Activated CD8-positive, alpha-beta memory T cell treated with anti-CD3 and anti-CD28 coated beads for 4 hours (primary cell): ENCODE results near the gene IFT88.

Source experiments
- DNase-seq, 2 donors: peaks; one replicate each; pipeline ENCODE4 v3.0.0-alpha.2; 2020; ENCODE audit warnings: low read depth in 2 of 2

IFT88 gene

GRCh38 chr13:20566898-20567874, at the start of gene IFT88:
TSS of gene IFT88 (plus strand) at chr13:20567157. CDS start at chr13:20574386, 7,229 bp downstream.
- peak; percentile 65 to 68 for DNase-seq

GRCh38 chr13:20518660-20519100, 48.3 kb upstream of the IFT88 start:
- DNase-seq, result no peak

GRCh38 chr13:20519875-20520274, 47.1 kb upstream of the IFT88 start:
- DNase-seq, result no peak

- DNase-seq, result no peak
These were observed 45.4 kb upstream of the IFT88 start for GRCh38 chr13:20521364-20522115.

GRCh38 chr13:20525144-20525600, 41.8 kb upstream of the IFT88 start:
- no peak for DNase-seq

- DNase-seq, result peak; percentile 42 to 51
These were observed 41.1 kb upstream of the IFT88 start, which contains the start of gene CRYL1 for GRCh38 chr13:20525601-20526544. TSS of gene CRYL1 (minus strand) at chr13:20525857. CDS start at chr13:20525794, 63 bp downstream.

- DNase-seq, result no peak
These were observed 40.3 kb upstream of the IFT88 start for GRCh38 chr13:20526664-20527063.

GRCh38 chr13:20528452-20528851, 38.5 kb upstream of the IFT88 start:
- no peak for DNase-seq

- no peak for DNase-seq
These were observed 32.8 kb upstream of the IFT88 start for GRCh38 chr13:20534038-20534608.

GRCh38 chr13:20536992-20537391, 30.0 kb upstream of the IFT88 start:
- no peak for DNase-seq

GRCh38 chr13:20544201-20544923, 22.6 kb upstream of the IFT88 start:
- DNase-seq, result no peak

GRCh38 chr13:20546556-20546955, 20.4 kb upstream of the IFT88 start:
- DNase-seq, result no peak

- DNase-seq, result no peak
These were observed 19.5 kb upstream of the IFT88 start for GRCh38 chr13:20547479-20547908.

- no peak for DNase-seq
These were observed 16.2 kb upstream of the IFT88 start for GRCh38 chr13:20550799-20551198.

GRCh38 chr13:20553311-20553710, 13.6 kb upstream of the IFT88 start:
- DNase-seq, result no peak

GRCh38 chr13:20558982-20559381, 8.0 kb upstream of the IFT88 start:
- no peak for DNase-seq

GRCh38 chr13:20559659-20560356, 7.1 kb upstream of the IFT88 start:
- no peak for DNase-seq

- no peak for DNase-seq
These were observed 5.2 kb upstream of the IFT88 start for GRCh38 chr13:20561741-20562140.

GRCh38 chr13:20565115-20565736, 1.7 kb upstream of the IFT88 start:
- DNase-seq, result no peak
